T-helper 1 cell (primary cell): ENCODE measurements around the gene CDH4.

Experiments used
- DNase-seq, 5 donors: peaks; one replicate each; pipeline ENCODE4 v3.0.0-alpha.2; 2012 to 2020

Gene CDH4

DNA sequence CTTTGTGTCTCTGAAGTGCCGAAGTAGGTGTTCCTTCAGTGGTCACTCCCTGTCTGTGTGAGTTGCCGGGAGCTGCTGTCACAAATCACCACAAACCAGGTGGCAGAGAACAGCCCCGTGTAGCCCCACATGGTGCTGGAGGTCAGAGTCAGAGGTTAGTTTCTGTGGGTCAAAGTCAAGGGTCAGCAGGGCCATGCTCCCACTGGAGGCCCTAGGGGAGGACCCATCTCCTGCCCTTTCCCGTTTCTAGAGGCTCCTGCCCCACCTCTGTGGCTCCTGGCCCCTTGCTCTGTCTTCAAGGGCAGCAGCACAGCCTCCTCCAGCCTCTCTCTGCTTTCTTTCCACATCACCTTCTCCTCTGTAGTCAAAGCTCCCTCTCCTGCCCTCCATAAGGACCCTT is 549.4 kb downstream of the CDH4 start:
- DNase-seq, result no peak

DNA sequence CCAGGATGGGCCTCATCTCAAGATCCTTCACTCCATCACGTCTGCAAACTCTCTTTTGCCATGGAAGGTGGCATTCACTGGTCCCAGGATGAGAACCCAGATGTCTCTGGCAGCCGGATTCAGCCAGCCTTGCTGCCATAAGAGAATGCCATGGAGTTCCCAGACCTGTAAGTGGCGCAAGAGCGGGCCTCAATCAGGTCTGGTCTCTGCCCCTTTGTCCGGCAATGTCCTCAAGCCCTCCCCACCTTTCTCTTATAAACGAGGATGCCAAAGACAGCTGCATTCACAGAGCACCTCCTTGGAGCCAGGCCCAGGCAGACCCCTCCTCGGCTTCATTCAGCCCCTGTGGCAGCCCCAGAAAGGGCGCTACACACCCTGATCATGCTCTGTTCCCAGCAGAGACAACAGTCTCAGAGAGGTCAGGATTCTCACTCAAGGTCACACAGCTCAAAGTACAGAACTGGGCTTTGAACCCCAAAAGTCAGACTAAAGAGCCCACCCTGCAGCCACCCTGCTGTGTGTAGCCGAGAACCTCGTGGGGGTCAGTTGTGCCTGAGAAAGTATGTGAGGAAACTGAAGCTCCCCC is 549.9 kb downstream of the CDH4 start:
- no peak for DNase-seq

DNA sequence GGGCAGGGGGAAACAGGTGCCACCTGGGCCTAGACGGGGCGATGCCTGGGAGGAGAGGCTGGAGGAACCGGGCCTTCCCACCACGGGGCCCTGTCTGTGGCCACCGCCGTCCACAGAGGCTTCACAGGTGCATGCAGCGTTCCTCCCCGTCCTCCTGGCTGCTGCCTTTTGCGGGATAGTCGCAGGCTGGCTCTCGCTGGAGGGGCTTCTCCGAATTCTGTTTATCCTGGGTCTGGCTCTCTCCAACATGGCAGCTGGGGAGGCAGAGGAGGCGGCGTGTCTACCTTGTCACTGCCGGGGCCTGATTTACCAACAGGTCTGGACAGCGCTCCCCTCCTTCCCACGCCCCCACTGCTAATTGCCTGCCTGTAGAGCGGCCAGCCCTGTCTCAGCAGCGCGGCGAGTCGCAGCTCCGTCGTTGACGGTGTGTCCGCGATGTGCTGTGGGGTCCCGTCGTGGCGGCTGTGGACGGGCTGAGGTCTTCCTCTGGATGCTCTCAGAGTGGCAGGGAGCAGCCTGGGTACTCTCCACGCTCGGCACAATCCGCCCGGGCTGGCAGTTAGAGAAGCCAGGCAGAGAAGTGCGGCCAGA is 550.8 kb downstream of the CDH4 start:
- no peak for DNase-seq

DNA sequence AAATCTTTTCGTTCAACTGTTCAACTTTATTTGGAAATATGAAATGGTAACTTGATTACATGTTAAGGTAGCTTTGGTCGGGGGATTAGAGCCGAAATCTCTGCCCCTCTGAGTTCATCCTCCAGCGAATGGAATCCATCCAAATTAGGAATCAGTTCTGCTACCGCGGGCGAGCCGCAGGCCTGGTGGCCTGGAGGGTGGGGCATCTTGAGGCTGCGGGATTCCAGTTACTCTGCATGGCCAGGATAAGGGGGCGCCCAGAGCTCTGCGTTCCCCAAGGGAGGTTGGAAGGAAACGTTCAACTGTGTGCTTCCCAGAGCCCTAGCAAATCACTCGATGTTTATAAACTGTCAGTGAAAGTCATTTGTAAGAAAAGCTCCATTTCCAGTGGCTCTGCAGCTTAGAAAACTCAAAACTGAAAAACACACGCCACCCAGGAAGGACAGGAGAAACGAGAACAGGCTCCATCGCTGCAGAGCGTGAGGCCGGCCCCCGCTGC is 551.4 kb downstream of the CDH4 start:
- DNase-seq, result no peak

DNA sequence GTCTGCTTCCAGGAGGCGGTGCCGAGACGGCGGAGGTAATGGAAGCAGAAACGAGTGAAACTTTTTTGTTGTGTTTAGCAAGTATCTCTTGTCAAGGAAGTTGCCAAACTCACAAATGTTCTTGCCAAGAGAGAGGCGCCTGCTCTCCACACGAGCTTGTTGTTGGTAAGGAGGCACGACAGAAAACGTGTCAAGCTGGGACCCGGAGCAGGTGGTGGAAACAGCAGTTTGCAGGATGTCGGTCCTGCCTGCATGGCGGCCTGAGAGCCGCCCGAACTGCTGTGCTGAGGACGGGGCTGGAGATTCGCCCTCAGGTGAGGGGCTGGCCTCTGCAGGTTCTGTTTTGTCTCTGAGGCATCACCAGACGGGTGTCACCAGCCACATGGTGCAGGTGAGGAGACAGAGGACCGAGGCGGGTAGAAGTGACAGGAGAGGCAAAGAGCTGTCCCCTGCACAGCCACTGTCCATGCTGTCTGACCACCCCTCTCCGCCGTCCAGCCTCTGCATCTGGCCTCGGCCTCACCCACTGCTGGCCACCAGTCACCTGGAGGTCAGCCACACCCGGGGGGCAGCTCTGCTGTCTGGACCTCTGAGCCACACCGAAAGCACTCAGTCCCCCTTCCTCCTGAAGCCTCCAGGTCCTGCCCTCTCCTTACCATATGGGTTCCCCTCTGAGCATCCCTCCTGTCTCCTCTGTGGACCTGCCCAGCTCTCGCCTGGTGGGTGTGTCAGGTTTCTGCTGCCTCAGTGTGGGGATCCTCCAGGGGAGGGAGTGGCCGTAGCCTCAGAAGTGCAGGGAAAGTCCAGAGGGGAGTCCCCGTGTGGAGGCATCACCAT is 552.1 kb downstream of the CDH4 start:
- DNase-seq, result no peak

DNA sequence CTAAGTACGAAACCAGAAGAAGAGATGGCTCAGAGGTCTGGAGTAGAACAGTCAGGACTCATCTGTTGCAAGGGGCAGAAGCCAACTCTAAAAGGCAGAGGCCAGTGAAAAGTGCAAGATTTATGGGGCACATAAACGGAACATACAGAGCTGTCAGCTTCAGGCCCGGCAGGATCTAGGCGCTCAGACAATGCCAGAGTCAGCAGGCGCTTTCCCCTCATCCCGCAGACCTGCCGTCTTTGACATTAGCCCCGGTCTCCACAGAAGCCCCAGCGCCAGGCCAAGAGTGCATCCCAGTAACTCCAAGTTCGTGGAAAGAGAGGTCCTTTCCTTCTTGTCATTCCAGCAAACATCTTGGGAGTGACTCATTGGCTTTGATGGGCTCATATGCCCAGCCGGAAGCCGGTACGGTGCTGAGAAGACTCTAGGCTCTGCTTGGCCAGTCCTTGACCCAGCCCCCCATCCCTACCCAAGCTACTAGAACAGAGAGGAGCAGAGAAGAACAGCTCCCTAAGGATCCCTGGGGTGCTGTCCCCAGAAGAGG is 552.8 kb downstream of the CDH4 start:
- DNase-seq, result no peak

DNA sequence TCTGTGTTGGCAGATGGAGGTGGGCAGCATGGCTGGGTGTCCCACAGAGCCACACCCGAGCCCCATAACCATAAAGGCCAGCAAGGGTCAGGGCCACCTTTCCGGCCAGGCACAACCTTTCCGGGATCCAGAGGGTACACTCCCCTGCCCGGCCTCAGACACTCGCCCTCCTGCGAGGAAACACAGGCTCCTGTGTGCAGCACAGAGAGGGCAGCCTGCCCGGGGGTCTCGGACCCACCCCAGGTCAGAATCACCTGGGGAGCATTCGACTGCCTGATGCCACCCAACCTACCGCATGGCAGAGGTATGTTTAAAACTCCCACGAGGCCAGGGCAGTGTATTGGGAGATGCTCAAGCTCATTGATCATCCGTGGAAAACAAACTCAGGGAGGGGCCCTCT is 553.3 kb downstream of the CDH4 start:
- no peak for DNase-seq

DNA sequence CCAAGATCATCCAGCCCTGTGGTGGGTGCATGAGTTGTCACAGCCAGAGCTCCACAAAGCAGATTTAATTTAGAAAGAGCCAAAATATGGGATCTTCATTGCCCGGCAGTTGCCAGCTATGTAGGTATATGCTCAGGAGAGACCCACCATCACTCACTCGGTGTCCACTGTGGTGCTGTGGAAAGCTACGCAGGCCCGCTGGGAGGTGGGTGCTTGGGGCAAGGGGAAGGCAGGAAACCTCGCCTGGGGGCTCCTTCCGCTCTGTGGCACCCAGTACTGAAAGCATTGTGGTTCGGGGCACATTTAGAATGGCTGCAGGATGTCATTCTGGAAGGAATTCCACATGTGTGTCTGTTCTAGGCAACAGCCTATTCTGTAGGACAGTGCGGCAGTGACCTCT is 553.7 kb downstream of the CDH4 start:
- no peak for DNase-seq

DNA sequence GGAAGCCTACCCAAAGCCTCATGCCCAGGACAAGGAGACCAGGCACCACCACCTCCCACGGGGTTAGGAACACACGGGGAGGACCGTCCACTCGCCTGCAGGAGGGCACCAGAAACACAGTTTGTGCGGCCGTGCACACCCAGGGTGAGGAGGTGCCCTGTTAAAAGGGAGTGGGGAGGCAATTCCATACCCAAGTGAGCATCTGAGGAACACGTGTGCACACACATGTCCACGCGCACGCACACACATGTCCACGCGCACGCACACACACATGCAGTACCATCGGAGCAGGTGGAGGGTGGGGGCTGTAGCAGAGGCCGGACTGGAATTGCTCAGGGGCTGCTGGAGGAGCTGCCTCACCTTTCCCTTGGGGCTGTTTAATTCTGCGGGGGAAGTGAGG is 554.3 kb downstream of the CDH4 start:
- no peak for DNase-seq

DNA sequence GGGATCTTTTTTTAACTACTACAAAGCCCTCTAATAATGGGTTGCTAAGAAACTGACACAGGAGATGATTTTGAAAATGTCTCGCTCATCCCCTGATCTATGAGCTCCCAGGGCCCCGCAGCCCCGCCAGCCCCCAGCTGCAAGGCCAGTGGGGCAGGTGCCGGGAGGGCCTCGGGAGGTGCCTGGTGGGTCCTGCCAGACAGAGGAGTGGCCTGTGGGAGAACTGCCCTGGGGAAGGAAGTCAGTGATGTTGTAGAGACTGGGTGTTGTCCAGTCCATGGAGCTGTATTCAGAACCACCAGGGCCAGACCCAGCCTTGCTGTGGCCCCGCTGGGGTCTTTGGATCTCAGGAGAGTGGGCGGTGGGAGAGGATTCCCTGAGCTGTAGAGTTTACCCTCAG is 554.9 kb downstream of the CDH4 start:
- DNase-seq, result no peak

DNA sequence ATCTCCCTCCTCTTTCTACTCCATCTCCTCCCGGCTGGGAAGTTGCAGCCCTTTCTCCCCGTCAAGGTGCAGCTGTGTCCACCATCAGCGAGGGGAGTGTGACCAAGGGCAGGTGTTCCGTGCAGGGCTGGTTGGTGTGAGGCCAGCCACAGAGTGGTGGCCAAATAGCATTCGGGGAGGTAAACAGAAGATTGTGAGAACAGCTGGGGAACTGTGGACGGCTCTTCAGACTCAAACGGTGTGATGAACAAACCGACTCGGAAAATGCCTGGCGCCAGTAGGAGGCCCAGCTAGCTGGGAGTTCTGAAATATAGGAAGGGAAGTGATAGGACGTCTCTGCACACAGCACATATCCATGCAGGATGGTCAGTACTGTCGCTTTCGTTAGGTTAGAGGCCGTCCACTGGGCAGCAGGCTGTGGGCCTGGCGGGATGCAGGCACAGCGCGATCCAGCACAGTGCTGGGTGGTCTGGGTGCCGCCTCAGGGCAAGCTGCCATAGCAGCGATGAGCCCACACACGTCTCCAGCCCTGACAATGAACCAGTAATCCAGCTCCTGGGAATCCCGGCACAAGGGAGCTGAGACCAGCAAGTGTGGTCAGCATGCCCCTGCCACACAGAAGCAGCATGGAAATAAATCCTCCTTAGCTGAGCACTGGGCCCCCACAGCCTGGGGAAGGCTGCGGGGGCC is 555.6 kb downstream of the CDH4 start:
- no peak for DNase-seq

DNA sequence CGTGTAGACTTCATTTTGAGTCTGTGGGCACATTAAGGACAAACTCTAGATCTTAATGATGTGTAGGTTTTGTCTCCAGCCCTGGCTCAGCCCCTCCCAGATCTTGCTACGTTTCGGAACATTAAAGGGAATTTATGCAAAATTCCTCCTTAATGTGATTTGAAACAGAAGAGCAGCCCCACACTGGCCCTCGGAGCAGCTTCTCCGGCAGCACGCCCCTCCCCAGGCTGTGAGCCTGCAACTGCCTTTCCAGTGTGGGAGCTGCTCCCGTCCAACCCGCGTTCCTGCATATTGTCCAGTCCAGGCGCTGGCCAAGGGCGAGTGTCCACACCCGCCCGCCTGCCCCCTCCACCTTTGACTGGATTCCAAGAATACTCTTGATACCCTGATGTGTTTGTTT is 556.4 kb downstream of the CDH4 start:
- DNase-seq, result no peak

DNA sequence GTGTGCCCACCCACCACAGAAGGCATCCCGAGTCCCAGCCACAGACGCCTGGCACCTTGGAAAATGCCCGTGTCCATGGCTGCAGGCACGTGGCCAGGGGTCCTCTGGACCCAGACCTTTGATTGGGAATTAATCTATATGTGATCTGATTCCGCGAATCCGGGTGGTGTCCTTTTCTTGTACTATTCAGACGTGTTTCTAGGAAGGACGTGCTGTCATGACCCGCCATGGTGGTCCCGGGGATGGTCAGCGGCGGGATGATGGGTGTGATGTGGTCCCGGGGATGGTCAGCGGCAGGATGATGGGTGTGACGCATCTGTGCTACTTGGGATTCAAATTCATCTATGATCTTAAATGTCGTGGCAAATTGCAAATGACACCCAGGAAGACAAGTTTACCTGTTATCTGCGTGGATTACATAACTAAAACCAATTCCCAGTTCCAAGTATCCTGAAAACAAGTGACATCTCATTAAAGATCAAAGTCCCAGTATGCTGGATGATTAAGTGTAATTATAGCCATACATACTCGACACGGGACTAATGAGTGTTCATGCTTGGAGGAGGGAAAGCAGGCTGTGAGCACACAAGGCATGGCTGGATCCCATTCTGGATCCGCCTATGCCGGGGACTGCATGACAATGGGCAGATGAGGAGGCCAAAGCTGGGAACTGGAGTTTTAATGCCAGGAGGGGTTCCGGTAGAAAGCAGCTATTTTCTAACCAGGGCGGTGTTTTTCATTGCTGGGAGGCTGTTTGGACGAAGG is 557.1 kb downstream of the CDH4 start:
- no peak for DNase-seq

DNA sequence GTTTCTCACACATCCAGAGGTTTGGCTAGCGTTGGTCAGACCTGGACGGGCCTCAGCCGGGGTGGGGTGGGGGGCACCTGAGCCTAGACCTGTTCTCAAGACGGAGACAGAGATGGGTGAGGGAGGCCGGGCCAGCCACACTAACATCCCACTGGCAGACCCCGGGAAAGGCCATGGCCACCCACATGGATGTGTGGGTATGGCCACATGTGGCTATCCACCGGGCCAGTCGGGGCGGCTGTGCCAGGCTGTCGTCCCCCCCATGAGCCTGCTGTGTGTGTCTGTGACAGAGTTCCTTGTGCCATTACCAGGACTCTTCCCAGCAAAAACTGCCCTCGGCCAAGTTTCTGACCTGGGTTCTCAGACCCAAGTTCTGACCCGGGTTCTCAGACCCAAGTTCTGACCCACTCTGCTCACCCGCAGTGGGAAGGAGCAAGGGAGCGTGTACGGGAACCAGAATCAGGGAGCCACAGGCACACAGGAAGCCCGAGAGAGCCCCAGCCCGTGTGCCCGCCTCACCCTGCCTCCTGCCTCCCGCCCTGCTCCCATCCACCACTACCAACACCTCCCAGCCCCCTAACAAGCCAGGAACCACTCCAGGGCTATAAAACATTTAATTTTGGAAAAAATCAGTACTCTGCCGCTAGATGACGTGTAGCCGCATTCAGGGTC is 558.1 kb downstream of the CDH4 start:
- DNase-seq, result no peak

DNA sequence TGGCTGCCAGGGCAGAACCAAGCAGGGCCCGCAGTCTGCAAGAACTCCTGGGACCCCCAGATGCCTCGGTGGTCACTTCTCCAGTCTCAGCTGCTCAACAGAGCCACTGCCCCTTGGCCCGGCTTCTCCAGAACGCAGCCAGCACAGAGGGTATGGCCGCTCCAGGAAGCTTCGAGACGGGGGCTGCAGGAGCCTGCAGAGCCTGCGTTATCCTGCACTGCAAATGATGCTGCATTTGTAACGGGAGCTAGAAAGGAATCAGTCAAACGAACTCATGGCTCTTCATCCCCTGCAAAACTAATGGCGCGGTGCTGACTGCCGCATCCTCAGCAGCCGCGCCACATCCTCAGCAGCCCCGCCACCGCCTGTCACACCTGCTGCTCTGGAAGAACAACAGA is 558.7 kb downstream of the CDH4 start:
- no peak for DNase-seq

DNA sequence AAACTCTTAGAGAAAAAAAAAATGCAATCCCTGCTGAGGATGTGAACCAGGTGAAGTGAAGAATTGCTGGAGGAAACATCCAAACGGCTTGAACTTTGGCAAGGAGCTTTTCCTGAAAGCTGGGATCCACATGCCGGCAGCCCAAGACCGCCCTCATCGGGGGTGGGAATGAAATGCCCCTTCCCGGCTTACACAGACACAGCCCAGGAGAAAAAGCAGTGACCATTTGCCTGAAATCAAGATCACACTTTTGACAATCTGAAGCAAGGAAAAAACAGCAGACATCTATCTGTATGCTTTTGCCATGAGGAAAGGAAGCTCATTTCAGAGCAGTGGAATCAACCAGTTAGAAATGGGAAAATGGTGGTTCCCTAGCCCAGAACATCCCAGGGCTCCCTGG is 559.1 kb downstream of the CDH4 start:
- no peak for DNase-seq

DNA sequence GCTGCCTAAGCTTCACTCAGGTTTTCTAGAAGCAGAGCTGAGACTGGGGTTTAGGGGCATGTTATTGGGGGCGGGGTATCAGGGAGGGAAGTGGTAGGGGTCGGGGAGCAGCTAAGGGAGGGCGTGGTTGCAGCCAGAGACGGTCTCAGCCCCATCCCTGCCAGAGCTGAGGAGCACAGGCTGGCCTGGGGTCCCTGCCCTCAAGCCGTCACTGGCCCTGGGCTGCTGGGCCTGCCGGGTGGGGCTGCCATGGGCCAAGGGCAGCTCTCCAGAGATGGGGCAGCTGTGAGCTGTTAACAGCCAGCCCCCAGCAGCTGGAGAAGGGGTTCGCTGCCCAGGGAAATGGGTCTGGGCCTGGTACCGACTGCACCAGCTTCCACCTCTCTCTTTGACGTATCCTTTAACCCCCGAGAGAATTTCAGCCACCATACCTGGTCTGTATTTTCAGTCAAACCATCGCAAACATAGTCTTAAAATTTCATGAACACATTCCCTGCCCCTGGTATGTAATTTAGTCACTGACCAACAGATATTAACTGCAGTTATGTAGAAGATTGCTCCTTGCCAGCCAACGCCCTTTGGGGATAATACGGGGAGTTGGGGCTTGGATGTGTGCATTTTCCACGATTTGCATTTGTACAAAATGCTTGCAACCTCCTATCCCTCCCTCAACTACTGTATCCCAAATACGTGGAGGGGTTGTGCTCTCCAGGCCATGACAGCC is 560.2 kb downstream of the CDH4 start:
- no peak for DNase-seq

DNA sequence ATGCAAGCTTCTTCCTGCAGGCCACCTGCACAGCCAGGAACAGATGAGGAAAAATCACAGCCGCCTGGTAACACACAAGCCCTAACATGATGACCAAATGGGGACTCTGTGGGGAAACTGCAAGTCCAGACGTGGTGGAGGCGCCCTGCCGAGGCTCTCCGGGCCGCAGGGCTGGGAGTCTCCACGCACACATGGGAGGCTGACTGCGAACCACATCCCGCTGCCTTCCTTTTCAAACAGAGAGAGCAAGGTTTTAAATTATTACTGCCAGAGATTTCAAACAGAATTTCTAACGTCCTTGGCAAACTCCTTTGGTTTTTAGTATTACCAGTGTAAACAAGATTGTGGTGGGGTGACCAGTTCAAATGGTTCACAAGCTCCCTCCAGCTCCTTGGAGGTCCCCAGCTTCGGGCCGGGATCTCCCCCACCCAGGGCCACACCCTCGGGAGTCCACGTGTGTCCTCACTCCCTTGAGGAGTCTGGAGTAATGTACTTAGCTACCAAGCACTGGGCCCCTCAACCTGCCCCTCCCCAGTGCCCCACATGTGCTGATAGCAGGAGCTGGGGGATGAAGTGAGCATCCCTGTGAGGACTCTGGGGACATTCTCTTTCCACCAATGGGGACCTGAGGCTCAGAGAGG is 560.9 kb downstream of the CDH4 start:
- no peak for DNase-seq

DNA sequence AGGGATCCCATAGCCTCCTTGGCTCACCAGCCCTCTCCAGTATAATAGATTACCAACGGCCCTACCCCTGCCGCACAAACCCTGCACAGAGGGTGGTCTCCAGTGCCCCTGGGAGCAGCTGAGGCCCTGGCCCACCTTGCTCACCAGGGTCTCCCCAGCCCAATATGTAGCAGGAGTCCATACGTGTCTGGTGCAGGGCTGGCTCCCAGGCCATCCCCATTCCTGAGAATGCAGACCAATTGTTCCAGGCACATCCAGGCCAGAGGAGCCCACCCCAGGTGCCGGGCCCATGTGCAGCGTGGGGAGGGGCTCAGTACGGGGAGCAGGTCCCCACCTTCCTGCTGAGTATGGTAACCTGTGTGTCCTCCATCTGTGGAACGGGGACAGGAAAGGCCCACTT is 561.7 kb downstream of the CDH4 start:
- DNase-seq, result no peak

DNA sequence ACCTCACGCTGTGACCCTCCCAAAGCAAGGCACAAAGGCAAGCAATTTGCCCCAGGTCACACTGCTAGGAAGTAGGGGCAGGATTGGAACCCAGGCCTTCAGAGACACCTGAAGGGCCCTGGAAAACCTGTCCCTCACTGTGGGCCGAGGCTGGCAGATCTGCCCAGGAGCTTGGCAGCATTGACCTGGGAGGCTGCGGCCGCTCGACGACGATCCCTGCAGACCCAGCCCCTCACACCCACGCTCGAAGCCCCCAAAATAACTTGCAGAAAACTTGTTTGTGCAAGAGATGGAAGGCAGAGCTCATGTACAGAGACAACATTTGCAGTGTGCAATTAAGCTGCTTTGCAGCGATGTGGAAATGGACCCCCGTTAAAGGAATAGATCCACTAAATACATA is 562.2 kb downstream of the CDH4 start:
- no peak for DNase-seq

DNA sequence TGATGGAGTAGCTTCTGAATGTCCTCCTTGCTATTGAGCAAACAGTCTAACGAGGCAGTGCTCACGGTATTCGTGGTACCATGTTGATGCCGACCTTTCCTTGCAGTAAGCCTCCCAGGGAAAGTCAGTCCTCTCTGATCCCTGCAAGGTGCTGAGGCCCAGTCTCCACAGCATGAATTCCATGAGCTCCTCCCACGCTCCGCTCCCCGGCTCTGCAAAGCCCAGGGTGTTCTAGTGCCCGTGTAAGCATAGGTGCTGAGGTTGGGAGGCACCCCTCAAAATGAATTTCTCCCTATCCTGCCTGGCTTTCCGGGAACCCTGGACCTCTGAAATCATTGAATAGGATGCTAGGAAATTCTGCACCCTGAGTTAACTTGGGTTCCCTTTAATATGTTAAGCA is 562.7 kb downstream of the CDH4 start:
- no peak for DNase-seq
